Head of caudate nucleus (tissue), 42 donors: Measurements from ENCODE around the gene TLK2.
"Not testable (repeated sequence)": the region's sequence is repeated elsewhere in the genome, so short reads cannot be mapped to it uniquely, and the experiment has no call there.

Source experiments
- DNase-seq, 42 donors: peaks; one replicate each; pipeline versions ENCODE4 v3.0.0 to v3.0.0-alpha.2; 2020 to 2021; ENCODE audit warnings: mixed read lengths in 7 of 42
- intact Hi-C: fragments of 100-400 bp; cut with DNase I; formaldehyde crosslinking; loops from one replicate; pipeline ENCODE4 v1.15.0; 2022

The TLK2 gene

GRCh38 chr17:62478880-62479638 lies 434 bp downstream of the TLK2 start:
- DNase-seq = peak in 35 of 42 donors; percentile 10 to 64 (median 29)
- intact Hi-C loops = not testable (repeated sequence)

DNA sequence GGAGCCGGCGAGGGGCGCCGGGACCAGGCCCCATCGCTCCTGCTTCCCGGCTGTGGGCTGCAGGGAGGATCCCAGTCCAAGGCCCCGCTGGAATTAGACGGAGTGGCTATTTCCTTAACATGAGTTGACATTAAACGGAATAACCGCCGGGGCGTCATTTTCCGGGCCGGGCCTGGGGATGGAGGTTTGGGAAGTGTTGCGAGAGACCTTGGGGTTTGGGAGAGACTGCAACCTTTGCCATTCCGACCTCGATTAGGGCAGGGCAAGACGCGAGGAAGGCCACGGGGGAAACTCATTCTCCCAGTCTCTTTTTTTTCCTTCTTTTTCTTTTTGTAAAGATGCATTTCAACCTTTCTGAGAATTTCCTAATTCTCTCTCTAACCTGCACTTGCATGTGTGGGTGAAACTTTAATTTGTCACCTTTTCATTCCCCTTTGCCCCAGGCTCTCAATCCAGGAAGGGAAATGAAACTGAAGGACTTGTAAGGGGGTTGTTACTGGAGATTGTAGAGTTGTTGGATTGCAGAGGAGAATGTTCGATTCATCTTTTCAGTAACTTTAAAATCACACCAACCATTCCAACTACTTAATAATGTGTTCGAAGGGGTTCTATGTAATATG lies 1.1 kb downstream of the TLK2 start:
- DNase-seq = peak in 34 of 42 donors; percentile 12 to 71 (median 38)
- intact Hi-C loops = not testable (repeated sequence)

- intact Hi-C loops = not testable (repeated sequence)
- DNase-seq = peak in 1 of 42 donors; percentile 7
Measured at GRCh38 chr17:62482553-62482952, 3.9 kb downstream of the TLK2 start.

DNA sequence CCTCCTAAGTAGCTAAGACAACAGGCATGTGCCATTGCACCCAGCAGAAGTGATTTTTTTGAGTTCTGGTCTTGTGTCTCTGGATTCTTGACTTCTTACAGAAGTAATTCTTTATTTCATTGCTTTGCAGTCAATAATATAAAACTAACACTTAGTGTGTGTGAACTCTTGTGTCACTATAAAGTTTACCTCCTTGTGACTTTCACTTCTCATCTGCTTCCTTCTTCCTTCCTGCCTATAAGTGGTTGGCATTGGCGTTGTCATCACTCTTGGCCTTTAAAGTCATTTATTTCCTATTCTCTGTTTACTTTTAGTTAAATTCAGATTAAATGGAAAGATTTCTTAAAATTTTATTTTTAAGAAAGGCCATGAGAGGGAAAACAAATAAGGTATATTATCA lies 12.4 kb downstream of the TLK2 start:
- intact Hi-C loops, DNase-seq: not testable (repeated sequence)

DNA sequence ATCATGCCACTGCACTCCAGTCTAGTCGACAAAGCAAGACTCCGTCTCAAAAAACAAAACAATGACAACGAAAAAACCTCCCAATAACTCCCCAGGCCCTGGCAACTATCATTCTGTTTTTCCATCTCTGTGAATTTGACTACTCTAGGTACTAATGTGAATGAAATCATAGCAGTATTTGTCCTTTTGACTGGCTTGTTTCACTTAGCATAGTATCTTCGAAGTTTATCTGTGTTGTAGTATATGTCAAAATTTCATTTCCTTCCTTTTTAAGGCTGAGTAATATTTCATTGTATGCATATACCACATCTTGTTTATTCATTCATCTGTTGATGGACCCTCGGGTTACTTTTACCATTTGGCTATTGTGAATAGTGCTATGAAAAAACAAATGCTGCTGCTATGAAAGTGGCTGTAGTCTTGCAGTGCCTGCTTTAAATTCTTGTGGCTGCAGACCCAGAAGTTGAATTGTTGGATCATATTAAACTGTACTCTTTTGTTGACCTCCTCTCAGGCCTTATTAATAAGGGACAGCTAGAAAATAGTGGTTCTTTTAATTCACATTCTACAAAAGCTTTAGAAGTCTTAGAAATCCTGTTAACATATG lies 14.5 kb downstream of the TLK2 start:
- DNase-seq, intact Hi-C loops: not testable (repeated sequence)

DNA sequence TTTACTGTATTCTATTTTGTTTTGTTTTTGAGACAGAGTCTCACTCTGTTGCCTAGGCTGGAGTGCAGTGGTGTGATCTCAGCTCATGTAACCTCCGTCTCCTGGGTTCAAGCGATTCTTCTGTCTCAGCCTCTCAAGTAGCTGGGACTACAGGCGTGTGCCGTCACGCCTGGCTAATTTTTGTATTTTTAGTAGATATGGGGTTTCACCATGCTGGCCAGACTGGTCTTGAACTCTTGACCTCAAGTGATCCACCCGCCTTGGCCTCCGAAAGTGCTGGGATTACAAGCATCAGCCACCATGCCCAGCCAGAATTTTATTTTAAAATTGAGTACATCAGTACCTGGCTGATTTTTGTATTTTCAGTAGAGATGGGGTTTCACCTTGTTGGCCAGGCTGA lies 15.4 kb downstream of the TLK2 start:
- DNase-seq, intact Hi-C loops: not testable (repeated sequence)

GRCh38 chr17:62496344-62496743 lies 17.7 kb downstream of the TLK2 start:
- DNase-seq, intact Hi-C loops: not testable (repeated sequence)

GRCh38 chr17:62498796-62499195 lies 20.2 kb downstream of the TLK2 start:
- DNase-seq, intact Hi-C loops: not testable (repeated sequence)

GRCh38 chr17:62500463-62500862 lies 21.8 kb downstream of the TLK2 start:
- intact Hi-C loops, DNase-seq: not testable (repeated sequence)

DNA sequence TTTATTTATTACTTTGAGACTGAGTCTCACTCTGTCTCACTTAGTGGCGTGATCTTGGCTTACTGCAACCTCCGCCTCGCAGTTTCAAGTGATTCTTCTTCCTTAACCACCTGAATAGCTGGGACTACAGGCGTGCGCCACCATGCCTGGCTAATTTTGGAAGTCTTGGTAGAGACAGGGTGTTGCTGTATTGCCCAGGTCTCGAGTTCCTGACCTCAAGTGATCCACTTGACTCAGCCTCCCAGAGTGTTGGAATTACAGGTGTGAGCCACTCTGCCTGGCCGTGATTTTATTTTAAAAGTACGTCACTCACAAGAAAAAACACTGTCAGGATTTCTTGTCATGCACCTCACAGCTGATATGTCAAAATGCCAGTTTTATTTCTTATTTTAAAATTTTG lies 26.2 kb downstream of the TLK2 start:
- intact Hi-C loops, DNase-seq: not testable (repeated sequence)

DNA sequence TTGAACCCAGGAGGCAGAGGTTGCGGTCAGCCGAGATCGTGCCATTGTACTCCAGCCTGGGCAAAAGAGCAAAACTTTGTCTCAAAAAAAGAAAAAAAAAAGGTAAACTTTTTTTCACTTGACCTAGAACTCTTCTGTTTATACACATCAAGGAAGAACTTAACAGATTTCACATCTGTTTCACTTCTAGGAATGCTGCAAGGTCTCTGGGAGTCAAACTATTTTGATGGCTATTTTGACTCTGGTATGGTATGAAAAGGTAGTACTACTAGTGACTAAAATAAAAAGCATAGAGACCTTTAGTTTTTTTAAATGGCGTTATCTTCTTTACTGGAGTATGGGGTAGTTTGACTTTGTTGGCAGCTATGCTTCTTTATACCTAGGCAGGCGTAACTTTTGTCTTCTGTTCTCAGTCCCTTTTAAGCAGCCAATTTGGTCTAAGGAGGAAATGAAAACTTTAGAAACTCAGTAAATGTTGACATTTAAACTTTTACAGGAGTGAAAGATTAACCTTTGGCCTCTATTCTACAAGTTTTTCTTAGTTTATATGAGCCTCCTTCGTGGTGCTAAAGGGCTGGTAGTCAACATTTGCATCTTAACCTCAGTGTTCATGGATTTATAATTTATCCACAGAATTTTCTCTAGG lies 28.7 kb downstream of the TLK2 start:
- intact Hi-C loops, DNase-seq: not testable (repeated sequence)

DNA sequence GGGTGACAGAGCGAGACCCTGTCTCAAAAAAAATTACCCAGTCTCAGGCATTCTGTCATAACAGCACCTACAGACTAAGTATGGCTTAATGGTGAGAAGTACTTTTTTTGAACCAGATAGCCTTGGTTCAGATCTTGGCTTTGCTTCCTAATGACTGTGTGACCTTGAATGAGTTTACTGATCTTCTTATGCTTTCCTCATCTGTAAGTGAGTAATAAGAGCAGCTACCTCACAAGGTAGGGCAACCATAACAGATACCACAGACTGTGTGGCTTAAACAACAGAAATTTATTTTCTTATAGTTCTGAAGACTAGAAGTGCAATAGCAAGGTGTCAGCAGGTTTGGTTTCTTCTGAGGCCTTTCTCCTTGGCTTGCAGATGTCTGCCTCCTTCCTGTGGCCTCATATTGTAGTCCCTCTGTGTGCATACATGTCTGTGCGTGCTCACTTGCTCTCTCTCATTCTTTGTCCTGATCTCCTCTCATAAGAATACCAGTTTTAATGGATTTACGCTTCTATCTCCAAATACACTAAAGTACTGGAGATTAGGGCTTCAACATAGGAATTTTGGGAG lies 31.7 kb downstream of the TLK2 start:
- intact Hi-C loops, DNase-seq: not testable (repeated sequence)

DNA sequence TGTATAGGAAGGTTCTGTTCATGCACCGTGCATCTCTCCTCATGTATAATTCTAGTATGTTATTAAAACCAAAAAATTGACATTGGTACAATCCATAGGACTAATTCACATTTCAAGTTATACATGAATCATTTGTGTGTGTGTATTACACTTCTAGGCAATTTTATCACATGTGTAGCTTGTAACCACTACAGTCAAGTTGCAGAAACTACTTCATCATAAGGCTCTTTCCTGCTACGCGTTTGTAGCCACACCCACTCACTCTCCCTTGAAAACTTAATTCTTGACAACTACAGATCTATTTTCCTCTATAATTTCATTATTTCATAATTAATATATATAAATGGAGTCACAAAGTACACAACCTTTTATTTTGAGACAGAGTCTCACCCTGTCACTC lies 32.4 kb downstream of the TLK2 start:
- intact Hi-C loops, DNase-seq: not testable (repeated sequence)

DNA sequence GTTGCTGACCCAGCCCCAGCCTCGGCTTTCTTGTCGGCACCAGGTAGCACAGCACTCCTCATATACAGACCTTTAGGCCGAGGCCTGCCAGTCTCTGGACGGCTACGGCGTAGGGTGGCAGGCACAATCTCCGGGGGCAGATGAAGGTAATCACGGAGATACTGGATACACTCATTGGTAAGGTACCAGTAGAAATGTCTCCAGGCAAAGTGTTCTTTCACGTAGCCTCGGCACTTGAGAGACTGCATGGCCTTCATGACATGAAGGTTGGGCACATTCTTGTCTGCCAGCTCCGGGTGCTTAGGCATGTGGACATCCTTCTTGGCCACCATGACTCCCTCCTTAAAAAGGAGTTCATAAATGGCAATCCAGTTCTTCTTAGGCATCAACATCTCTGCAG lies 37.8 kb downstream of the TLK2 start:
- intact Hi-C loops, DNase-seq: not testable (repeated sequence)

GRCh38 chr17:62521295-62521694 lies 42.7 kb downstream of the TLK2 start:
- DNase-seq, intact Hi-C loops: not testable (repeated sequence)

- intact Hi-C loops, DNase-seq: not testable (repeated sequence)
Measured at GRCh38 chr17:62524077-62524476, 45.5 kb downstream of the TLK2 start.

- intact Hi-C loops = not testable (repeated sequence)
- DNase-seq = peak in 18 of 42 donors; percentile 12 to 69 (median 36)
Measured at GRCh38 chr17:62525317-62525716, 46.7 kb downstream of the TLK2 start.

DNA sequence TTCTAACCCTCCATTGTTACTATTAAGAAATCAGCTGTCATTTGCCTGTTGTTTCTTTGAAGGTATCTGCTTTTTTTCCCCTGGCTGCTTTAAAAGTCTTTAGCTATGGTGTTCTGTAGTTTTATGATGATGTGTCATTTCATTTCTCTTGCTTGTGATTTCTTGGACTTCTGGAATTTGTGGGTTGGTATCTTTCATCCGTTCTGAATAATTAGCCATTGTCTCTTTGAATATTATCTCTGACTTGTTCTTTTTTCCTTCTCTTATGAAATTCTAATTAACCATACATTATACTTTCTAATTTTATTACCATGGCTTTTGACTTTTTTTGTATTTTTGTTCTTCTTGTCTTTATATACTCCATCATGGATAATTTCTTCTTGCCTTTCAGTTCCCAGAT lies 52.3 kb downstream of the TLK2 start:
- intact Hi-C loops, DNase-seq: not testable (repeated sequence)

- DNase-seq, intact Hi-C loops: not testable (repeated sequence)
Measured at GRCh38 chr17:62536557-62536956, 57.9 kb downstream of the TLK2 start.
